GM19463 (cell line): ENCODE data around the gene ANKFY1.
"Not testable (repeated sequence)": the region's sequence is repeated elsewhere in the genome, so short reads cannot be mapped to it uniquely, and the experiment has no call there.

Source experiments
- ATAC-seq: cut with Tn5 transposase; IDR thresholded peaks from one replicate; pipeline ENCODE4 v1.9.1; 2021; ENCODE audit warnings: mild to moderate bottlenecking, moderate library complexity; ENCODE audit not compliant: unreplicated experiment

Gene ANKFY1

DNA sequence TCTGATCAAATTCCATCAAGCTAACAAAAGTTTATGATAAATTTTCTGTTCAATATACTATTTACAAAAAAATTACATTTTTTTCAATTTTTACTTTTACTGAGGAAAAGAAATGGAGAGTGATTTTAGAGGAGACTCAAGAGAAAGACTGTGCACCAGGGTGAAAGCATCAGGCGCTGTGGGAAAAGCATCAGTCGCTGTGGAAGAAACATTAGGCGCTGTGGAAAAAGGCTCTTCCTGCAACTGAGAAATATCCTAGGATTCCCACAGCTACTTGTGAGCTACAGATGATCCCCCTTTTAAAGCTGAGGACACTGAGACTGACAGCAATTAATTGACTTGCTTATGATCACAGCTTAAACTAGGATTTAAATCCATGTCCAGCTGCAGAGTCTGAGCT lies 4.9 kb downstream of the ANKFY1 start:
- ATAC-seq, result no peak

DNA sequence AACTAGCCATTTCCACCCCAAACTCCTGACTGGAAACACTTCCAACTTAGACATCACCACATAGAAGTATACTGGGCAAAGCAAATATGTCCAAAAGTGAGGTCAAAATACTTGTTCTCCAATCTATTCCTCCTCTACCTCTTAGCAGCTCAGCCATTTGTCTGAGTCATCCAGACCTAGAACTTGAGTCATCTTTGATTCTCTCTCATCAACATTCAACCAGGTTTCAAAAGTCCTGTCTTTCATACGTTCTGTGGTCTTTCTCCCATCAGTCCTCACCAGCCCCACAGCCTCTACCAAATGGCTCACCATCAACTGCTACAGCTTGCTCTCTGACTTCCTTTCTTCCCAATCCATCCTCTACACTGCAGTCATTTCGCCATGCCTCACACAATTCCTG lies 6.8 kb downstream of the ANKFY1 start:
- no peak for ATAC-seq

DNA sequence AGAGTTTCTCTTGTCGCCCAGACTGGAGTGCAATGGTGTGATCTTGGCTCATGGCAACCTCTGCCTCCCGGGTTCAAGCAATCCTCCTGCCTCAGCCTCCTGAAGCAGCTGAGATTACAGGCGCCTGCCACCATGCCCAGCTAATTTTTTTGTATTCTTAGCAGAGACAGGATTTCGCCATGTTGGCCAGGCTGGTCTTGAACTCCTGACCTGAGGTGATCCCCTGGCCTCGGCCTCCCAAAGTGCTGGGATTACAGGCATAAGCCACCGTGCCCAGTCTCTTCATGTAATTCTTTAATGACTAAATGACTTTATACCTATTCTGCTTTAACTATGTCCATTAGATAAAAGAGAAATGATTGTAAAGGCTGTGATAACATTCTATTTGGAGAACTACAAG lies 8.5 kb downstream of the ANKFY1 start:
- ATAC-seq, result not testable (repeated sequence)

DNA sequence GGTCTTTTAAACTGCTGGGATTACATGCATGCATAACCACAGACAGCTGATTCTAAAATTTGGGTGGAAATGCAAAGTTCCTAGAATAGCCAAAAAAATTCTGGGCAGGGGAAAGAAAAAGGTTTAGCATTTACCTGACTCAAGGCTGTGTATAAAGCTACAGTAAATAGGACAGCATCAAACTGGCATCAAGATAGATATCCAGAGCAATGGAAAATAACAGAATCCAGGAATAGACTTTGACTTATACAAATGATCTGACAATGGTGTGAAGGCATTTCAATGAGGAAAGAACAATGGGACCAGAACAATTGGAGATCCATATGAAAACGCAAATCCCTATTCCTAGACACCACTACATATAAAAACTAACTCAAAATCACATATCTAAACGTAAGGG lies 12.9 kb downstream of the ANKFY1 start:
- ATAC-seq, result no peak

DNA sequence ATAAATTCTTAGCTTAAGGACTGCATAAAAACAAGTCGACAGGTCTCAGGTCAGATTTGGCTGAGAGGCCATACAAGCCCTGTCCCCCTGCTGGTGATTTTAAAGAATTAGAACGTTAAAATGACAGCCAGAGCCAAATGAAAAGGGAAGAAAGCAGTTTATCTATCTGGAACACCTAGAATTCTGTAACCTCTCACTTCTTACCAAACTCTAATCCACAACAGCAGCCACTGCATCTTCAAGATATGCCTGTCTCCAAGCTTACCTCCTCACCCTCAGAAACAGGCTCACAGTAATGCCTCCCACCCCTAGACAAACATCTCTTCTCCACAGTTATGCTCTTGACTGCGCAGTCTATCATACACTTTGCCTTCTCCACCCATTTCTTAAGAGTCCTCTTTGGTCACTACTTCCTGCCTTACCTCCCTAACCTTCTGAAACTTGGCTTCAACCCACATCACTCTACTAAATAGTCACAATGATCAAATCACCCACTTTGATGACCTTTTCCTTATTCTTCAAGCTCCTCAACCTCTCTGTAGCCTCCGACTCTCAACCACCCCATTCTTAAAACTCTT lies 14.2 kb downstream of the ANKFY1 start:
- no peak for ATAC-seq

DNA sequence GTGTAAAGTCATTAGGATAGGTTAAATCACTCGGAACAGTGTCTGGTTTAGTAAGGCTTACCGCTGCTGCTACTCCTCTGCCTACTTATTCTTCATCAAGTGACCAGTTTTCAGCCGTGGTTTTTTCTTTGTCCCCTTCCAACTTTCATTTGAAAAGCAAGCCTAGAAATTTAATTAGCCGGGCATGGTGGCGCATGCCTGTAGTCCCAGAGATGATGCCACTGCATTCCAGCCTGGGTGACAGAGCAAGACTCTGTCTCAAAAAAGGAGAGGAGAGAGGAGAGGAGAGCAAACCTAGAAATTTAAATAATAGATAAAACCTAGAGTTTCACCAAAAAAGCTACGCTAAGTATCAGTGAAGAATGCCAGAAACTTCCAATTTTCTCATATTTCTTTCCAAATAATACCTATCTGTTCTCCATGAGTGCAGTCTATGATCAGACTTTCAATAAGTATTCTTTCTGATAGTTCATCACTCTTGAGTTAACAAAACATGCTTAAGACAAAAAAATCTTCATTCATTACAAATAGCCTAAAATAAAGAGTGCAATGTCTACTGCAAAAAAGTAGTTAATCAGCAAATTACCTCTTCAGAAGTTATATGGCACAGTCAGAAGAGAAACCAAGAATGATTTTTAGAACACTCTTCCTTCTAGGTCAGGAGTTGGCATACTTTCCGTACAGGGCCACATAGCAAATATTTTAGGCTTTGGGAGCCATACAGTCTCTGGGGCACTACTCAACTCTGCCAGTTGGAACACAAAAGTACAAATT lies 15.1 kb downstream of the ANKFY1 start:
- ATAC-seq, result no peak

DNA sequence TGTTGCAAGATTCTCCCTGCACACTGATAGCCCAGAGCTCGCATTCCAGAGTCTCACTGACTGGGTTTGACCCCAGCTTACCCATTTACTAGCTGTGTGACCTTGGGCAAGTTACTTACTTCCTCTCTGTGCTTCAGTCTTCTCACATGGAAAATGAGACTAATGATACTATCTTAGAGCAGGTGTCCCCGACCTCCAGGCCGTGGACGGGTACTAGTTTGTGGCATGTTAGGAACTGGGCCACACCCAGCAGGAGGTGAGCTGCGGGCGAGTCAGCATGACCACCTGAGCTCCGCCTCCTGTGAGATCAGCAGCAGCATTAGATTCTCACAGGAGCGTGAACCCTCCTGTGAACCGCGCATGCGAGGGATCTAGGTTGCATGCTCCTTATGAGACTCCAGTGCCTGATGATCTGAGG lies 15.8 kb downstream of the ANKFY1 start:
- ATAC-seq, result no peak

DNA sequence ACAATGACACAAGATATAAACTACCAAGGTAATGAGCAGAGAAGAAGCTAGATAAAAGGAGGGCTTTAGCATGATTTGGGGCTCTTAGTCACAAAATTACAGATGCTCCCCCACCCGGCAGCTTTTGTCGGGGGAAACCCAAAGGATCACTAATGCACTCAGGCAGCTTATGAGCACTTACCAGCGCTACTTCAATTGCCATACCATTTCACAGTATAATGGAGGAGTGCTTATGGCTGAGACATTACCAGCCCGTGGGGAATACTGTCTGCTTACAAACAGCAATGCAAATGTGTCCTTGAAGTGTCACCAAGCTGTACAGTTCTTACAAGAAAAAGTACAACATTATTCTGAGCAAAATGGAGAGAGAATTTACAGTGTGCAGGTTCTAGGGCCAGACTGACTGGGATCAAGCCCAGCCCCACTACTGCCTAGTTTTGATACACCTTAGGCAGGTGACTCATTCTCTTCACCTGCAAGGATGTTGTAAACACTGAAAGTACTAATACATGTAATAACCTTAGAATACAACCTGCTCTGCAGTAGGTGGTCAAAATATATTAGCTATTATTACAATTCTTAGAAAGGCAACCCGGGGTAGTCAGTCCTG lies 16.3 kb downstream of the ANKFY1 start:
- no peak for ATAC-seq

DNA sequence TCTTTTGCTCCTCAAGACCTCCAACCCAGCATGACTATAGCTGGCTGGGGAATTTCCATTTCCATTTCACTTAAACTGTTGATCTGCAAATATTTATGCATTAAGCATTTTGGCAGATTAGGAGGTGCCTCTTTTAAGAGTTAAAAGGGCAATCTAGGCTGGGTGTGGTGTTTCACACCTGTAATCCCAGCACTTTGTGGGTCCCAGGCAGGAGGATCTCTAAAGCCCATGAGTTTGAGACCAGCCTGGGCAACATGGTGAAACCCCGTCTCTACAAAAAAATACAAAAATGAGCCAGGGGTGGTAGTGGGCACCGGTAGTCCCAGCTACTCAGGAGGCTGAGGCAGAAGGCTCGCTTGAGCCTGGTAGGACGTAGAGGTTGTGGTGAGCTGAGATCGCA lies 17.1 kb downstream of the ANKFY1 start:
- ATAC-seq, result no peak

DNA sequence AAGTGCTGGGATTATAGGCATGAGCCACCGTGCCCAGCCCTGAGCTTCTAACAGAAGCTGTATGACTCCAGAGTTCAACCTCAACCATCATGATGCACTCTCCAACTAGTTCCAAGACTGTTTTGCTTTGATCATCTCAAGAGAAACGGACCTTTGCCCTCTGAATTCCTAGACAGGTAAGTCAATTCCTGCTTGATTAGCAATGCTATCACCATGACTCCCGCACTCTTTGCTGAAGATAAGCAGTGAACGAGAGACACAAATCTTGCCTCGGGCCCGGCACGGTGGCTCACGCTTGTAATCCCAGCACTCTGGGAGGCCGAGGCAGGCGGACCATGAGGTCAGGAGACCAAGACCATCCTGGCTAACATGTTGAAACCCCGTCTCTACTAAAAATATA lies 22.2 kb downstream of the ANKFY1 start:
- ATAC-seq, result no peak

DNA sequence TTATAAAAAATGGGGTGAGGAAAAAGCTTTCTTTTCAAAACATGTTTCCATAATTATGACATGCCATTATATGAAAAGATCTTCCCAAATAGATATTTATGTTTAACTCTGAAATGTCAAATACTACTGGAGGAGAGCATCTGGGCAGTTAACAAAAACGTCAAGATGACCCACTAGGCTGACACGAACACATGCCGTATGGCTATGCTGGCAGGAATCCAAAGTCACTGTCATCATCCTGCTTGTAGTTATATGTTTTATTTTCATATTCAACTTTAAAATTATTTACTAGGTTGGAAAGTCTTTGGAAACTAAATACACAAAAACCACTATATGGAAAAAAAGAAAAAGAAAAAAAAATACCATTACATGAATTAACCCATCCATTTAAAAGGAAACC lies 27.3 kb downstream of the ANKFY1 start:
- ATAC-seq, result no peak

DNA sequence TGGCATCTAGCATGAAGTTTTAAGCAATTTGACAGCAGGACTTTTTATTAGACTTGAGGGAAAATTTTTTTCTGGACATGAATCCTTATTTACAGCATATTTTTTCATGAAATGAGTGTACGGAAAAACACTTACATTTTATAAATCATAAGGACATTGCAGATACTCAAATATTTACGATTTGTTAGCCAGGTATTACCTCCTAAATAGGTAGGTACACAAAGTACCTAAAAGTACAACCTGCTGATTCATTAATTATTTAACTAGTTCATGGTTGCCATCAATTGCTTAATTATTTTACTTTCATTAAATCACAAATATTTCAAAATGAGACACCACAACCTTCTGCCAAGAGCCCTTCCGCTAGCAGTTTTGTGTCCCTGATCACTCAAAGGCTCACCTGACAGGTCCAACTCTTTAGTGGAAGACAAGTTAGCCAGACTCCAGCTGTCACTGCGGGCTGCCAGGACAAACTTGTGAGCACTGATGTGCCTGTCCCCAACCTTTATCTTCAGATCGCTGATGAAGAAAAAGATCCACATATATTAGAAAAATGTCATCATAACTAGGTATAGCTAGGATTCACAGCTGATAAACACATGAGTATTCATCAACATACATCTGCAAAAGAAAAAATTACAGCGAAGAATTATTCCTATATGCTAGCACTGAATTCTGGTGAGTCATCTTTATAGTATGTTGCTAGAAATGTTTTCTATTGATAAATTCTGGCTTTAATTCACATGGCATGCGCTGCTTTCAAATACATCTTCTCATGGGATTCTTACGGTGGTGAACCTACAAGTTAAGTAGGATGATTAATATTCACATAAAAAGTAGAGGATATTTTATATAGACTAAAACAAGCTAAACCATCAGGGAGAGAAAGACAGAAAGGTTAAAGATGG lies 28.2 kb downstream of the ANKFY1 start:
- ATAC-seq, result no peak

DNA sequence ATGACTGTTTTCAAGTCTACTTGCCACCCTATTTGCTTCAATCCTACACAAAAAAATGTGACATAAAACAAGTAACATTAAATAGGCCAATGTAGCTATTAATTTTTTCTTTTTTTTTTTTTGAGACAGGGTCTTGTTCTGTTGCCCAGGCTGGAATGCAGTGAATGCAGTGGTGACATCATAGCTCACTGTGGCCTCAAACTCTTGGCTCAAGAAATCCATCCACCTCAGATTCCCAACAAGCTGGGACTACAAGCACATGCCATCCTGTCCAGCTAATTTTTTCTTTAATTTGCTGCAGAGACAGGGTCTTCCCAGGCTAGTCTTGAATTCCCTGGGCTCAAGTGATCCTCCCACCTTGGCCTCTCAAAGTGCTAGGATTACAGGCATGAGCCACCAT lies 29.4 kb downstream of the ANKFY1 start:
- ATAC-seq, result no peak

DNA sequence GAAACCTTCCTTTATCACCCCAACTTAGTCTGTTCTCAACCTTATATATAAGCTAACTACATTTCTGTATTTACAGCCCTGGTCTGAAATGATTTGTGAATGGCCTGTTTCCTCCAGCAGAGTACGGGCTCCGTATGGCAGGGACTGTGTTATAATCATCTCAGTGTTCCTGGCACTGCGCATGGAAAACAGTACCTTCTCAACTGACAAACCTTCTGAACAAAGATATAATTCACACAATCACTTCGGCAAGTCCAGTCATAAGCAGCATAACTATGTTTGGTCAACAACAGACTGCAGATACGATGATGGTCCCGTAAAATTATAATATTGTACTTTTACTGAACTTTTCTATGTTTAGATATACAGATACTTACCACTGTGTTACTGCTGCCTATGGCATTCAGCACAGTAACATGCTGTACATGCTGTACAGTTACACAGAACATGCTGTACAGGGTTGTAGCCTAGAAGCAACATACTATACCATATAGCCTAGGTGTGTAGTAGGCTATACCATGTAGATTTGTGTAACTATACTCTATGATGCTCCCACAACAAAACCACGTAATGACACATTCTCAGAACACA lies 30.0 kb downstream of the ANKFY1 start:
- no peak for ATAC-seq

DNA sequence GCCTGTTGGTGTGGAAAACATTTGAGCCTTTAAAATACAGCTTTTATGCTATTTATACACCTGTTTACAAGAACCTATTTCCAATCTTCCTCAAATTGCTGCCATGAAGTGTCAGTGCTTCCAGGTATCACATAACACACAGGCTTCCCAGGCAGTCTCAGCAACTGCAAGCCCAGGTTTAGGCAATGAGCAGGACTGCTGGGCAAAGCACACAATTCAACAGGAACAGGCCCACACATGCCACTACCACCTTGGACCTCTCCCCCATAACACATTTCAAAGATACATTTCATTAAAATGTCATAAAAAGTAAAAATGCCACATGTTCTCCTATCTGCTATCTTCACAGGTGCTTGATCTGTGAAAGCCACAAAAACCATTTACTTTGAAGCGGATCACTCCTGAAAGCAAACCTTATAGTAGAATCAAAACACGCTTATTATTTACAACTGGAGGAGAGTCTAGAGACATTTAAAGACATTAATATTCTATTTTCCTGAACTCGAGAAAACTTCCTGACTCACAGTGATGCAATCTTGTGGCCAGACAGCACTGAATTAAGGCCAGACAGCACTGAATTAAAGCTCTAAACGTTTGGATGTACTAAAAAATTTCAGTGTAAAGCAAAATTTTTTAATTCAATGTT lies 31.5 kb downstream of the ANKFY1 start:
- no peak for ATAC-seq

DNA sequence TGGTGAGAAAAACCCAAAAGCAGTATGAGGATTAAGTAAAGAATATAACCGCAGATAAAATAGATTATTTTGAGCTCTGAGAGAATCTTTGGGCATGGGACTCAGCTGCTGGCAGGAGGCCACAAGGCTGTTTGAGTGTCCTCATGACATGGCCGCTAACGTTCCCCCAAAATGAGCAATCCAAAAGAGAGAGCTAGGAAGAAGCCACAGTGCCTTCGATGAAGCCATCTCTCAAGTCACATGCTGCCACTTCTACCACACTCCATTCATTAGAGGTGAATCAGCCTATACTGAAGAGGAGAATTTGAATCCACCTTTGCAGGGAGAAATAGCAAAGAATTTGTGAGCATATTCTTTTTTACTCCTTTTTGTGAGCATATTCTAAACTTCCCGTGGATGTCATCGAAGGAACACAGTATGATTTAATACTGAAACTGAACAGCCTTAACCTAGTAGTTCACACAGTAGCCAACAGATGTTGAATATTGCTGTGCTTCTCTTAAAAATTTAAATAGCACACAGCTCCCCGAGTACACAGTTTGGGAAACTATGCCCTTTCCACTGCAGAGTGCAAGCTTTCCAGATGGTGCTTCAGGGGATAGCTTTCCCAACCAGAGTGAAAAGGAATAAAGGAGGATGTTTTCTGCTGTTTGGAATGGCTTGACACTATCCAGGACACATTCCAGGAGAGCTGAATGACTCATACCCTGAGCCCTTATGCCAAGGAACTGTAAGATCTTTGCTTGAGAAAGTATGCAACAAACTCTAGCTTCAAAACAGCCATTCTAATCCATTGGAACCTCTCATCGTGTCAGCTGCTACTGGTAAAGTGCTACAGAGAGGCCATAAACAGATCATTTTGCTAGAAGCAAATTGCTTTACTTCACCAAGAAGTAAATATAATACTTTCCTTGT lies 33.9 kb downstream of the ANKFY1 start:
- ATAC-seq, result no peak

DNA sequence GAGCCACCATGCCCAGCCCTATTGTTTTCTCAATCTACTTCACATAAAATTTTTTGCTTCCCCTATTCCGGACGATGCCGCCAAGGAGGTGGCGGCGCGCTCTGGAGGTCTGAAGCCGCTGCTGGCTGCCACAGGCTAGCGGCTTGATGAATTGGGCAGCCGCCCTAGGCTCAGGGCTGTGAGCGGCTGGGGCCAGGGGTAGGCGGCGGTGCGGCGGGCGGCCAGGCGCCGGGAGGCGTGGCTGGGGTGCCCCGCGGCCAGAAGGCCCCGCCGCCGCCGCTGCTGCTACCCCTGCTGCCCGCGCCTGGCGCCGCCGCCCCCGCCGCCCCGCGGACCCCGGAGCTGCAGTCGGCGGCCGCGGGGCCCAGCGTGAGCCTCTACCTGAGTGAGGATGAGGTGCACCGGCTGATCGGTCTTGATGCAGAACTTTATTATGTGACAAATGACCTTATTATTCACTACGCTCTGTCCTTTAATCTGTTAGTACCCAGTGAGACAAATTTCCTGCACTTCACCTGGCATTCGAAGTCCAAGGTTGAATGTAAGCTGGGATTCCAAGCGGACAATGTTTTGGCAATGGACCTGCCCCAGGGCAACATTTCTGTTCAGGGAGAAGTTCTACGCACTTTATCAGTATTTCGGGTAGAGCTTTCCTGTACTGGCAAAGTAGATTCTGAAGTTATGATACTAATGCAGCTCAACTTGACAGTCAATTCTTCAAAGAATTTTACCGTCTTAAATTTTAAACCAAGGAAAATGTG lies 41.7 kb downstream of the ANKFY1 start:
- ATAC-seq, result no peak

DNA sequence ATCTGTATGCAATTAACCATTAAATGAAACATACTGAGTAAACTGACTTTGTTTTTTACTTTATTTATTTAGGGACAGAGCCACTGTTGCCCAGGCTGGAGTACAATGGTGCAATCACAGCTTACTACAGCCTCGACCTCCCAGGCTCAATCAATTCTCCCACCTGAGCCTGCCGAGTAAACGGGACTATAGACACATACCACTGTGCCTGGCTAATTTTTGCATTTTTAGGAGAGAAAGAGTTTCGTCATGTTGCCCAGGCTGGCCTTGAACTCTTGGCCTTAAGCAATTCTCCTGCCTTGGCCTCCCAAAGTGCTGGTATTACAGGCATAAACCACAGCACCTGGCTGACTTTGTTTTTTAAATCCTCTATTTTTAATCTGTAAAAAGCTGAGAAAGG lies 42.6 kb downstream of the ANKFY1 start:
- ATAC-seq, result no peak

DNA sequence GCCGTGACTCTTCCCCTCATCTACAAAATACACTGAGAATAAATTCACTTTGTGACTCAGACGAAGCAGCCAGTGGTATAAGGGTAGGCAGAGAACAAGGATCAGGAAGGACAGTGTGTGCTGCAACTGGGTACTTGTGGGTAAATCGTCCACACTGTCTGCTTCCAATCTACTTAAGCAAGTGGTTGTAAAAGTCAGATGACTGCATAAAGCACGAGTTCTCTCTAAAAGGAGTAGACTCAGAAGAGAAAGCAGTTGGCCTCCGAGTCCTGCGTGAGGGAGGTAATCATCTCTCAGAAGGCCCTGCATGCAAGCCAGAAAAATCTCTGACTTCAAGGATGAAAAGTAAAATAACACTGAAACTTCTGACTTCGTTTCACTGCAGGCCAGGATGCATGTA lies 43.1 kb downstream of the ANKFY1 start:
- ATAC-seq, result no peak
